Activated T-cell treated with anti-CD3 and anti-CD28 coated beads for 4 hours (primary cell): ENCODE results near the gene DNAJC5.

Source experiments
- DNase-seq: peaks from one replicate; pipeline ENCODE4 v3.0.0-alpha.2; 2020

Gene DNAJC5

DNA sequence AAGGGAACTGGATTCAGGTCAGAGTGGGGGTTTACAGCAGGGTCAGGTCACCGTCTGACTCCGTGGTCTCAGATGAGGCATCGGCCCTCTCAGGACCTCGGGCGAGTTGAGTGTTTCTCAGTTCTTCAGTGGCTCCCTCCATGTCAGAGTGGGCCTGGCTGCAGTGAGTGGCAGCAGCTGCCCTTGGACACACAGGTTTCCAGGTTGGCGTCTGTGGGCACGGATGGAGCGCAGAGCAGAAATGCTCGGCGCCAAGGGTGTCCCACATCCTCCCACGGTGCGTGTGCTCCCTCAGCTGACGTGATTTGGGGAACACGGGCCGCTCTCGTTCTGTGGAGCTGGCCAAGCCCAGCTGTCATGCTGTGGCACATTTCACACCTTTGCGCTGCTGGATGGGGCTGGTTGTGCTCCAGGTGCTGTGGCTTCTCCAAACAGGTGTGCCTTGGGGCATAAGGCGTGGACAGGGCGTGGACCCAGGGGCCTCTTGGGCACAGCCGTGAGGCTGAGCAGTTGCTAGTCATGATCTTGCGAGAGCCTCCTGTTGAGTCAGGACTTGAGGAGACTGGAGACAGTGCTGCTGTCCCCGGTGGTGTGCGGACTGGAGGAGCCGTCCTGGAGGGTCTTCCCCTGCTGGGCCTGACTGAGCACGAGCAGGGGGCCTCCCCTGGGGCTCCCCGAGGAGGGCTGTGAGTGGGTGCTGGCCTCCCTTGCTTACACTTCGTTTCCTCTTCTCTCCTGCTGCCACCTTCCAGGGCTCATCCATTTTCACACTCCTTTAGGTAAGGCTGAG lies 9.5 kb upstream of the DNAJC5 start:
- no peak for DNase-seq

DNA sequence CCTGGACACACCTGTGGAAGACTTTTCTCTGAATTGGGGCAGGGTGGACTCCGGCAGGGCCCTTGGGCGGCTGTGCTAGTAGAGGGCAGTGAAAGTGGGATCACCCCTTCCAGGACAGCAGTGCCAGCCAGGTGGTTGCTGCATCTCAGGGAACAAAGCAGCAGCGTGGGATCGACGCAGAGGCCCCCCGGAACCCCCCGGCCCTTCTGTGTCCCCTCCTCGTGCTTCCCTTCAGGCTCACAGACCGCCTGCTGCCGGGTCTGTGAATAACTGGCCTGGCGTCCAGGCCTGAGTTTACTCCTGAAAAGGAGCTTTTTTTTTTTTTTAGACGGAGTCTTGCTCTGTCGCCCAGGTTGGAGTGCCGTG lies 8.9 kb upstream of the DNAJC5 start:
- no peak for DNase-seq

DNA sequence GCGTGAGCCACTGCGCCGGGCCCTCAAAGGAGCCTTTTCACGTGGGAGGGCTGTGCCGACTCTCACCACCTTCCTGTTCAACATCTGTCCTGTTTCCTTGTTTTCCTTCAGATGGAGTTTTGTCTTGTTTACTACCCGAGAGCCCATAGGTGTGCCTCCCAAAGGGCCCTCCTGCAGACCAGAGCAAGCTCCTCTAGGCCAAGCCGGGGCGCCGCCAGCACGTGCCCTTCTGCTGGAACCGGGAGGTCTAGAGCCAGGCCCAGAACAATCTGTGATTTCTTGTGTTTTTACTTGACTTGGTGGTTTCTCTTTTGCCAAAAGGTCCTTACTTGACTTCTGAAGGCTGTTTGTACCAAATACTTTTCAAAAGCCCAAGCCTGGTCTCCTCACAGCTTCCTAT lies 8.0 kb upstream of the DNAJC5 start:
- DNase-seq = no peak

DNA sequence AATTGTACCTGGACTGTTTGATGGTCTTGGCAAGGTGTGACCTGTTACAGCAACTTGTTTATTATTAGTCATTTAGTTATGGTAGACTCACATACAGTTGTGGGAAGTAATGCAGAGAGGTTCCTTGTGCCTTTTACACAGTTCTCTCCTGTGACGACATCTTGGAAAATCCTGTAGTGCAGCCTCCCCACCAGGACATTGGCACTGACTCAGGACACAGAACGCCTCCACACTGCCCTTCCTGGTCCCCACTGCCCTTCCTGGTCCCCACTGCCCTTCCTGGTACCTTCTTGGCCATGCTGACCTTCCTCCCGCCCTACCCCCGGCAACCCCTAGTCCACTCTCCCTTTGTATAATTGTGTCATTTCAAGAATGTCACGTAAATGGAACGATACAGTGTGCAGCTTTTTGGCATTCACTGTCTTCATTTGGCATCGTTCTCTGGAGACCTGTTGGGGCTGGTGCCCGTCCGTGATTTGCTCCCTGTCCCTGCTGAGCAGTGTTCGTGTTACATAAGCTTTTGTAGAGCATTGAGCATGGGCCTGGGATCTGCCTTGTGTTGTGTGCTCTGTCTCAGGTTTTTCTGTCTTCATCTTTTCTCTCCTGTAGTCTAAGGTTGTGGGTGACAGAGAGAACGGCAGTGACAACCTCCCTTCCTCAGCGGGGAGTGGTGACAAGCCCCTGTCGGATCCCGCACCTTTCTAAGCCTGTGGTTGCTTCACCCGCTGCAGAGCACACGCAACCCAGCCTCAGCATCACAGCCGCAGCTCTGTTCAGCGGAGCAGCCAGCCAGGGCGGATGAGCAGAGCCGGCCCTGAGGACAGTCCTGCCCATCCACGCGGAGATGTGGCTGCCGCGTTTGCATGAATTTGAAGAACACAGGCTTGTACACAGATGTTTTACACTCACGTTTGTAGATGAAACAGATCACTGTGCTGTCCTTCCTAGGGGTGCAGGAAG lies 5.4 kb upstream of the DNAJC5 start:
- DNase-seq = no peak

DNA sequence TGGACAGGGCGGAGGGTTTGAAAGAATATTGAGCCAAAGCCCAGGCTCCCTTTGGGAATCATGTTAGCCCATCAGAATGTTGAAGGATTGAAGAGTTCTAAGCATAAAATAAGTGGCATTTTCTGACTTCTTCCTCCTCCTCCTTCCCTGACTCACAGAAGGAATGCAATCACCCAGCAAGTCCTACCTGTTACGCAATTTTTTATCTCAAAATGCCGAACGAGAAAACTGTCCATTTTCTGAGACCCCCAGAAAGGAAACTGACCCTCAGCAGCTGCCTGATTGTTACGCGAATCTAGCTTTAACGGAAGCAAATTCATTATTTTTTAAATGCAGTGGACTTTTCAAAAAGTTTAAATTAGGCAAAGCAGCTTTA lies 4.7 kb upstream of the DNAJC5 start:
- DNase-seq = no peak

DNA sequence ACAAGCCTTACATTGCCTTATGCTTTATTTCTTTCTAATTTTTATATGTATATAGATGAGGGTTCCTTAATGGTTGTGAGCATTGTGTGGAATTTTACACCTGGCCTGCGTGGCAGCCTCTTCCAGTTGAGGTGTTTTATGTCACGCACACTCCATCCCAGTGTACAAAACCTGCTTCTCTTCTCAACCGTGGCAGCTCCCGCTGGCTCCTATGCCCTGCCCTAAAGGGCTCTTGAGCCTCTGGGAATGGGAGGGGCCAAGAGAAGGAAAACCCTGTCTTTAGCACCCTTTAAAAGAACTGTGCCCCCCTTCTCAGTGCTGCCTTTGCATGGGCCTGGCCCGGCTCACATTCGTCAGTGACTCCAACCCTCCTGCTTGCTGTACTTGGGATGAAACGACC lies 4.3 kb upstream of the DNAJC5 start:
- no peak for DNase-seq

DNA sequence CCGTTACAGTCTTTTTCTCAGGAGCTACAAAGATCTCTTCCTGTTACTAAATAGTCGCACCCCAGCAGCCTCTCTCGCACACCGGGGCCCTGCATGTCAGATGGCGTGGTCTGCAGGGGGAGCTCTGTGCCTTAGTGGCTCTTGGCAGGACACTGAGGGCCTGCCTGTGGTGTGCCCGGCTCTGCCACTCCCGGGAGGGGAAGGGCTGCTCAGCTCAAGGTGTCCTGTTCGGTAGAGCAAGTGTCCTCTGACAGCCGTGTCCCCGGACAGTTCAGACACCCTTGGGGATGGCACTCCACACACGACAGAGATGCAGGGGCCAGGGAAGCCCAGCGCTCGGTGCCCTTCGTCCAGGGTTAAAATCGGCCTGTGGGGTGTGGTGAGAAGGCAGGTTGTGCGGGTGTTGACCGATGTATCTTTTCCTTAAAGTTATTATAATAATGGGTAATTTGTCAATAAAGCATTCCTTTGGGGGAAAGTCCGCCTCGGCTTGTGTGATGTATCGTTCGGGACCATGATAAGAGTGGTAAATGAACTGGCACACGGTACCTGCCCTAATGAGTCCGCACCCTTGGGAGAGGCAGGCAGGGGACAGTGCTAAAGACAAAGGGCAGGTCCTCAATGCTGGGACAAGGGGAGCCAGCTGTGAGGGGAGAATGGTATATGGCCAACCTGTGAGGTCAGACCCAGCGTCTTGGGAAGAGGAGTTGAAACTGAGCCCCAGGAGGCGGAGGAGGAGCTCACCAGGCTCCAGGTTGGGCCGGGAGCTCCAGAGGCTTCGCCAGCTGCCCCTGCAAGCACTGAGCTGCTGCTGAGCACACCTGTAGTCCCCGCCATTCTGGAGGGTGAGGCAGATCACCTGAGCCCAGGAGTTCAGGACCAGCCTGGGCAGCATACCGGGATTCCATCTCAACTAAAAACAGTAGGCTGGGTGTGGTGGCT lies 3.6 kb upstream of the DNAJC5 start:
- DNase-seq = no peak

DNA sequence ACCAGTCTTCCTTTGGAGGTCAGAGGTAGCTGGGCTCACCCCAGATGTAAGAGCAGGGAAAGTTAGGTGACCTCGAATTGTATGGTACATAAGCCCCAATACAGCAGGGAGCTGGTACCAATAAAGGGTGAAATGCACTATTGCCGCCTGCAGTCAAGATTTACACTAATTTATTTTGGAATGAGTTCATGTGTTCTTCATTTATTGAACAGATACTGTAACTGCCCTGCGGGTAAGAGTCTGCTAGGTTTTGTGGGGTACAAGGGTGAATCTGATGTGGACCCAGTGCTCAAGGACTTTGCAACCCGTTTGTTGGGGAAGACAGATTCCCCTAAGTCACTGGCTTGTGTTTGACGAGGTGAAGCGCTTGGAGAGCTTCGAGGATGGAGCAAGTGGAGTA lies 2.5 kb upstream of the DNAJC5 start:
- DNase-seq = no peak

DNA sequence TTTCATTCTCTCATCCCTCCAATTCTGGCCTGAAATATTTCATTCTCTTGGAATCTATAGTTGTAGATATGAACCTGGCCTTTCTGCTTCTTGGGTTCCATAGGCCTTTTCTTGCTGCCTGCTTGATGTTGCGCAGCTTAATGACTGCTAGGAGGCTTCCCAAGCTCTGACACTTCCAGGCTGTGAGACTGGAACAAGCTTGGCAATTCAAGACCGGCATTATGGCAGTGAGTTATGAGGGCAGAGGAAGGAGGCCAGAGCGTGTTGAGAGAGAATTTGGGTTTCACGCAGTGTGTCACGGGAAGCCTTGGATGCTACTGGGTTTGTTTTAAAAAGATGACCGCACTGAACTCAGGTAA lies 948 bp upstream of the DNAJC5 start:
- no peak for DNase-seq

DNA sequence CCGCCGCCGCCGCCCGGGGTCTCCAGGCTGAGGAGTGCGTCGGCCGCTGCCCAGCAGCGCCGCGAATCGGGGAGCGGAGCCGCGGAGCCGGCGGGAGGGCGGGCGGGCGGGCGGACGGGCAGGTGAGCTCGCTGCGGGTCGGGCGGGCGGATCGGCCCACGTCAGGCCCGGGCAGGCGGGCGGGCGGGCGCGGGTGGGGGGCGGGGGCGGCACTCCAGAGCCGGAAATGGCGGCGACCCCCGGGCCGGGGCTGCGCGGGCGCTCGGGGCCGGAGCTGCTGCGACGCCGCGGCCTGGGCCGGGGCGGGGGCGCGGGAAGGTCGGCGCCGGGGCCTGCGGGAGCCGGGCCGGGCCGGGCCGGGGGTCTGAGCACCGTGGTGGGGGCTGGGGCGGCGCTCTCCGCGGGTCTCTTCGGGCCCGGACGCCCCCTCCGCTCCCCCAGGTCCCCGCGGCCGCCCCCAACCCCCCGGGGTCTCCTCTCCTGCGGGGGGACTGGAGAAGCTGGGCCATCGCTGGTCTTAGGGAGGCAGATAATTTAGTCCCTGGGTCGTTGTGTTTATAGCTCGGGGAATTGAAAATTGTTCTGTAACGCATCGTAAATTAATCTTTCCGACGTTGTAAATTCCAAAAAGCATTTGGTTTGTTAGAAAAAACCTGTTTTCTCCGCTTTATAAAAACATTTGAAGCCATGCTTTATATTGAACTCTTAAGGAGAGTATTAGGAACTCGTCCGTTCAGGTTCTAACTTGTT lies 451 bp downstream of the DNAJC5 start:
- no peak for DNase-seq

DNA sequence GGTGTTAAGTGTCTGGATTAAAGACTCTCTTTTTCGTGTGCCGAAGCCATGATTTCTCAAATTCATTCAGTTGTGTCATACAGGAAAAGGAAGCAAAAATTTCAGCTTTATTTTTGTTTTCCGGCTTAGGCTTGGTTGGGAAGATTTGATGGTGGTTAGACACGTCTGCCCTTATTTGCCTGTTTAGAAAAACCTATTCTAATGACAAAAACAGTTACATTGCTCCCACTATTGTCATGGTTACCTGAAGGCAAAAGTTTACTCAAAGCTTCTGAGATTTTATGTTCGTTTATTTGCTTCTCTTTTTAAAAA lies 982 bp downstream of the DNAJC5 start:
- DNase-seq = no peak

DNA sequence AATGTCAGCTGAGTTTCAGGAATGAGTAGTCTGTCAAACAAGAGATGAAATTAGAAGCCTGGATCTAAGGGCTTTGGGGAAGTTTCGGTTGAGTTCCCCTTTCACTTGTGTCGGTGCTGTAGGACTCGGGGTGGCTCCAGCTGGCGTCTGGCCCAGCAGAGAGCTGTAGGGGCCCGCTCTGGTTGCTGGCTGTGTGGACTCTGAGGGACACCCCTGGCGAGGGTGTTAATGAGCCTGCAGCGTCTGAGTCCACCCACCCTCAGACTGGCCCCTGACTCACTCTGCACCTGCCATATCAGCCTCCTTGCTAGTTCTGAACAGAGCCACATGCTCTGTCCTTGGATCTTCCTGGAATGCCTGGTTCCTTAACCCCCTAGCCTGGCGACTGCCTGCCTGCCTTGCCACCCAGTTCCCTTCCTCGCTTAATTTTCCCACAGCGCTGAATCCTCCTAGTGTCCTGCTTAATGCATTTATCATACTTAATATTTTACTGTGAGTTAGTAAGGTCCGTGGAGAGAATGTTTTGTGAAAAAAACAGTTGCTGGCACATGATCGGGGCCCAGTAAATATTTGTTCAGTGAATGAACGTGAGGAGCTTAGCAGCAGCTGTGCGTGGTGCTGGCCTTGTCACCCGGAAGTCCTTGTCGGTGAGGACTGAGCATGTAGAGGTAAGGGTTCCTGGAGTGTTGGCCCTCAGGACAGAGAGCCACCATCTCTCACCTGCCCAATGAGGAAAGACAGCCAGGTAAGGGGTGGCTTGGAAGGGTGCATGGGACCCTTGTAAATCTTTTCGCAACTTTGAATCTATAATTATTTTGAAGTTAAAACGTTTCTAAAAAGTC lies 1.6 kb downstream of the DNAJC5 start:
- DNase-seq = no peak

DNA sequence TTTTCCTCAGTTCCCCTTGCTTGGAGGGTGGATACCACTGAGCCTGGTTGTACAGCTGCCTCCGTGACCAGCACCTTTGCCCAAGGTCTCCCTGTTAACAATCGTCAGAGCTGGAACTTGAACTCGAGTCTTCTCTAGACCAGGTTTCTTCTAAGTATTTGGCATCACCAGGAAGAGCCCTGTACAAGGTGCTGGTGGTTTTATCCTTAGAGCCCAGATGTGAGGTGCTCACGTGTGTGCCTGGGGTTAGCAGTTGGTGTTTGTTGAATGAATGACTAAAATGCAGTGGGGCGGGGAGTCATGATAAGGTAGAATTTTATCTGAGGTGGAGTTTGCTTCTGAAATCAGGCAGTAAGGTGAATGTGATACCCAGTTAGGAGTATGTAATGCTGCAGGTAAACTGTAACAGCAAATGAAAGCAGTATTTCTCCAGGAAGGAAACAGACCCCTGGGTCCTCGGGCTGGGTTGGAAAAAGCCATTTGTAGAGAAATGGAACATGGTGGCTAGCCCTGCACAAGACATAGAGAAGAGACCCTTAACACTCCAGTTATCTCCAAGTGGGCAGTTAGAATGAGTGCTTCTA lies 3.1 kb downstream of the DNAJC5 start:
- no peak for DNase-seq

DNA sequence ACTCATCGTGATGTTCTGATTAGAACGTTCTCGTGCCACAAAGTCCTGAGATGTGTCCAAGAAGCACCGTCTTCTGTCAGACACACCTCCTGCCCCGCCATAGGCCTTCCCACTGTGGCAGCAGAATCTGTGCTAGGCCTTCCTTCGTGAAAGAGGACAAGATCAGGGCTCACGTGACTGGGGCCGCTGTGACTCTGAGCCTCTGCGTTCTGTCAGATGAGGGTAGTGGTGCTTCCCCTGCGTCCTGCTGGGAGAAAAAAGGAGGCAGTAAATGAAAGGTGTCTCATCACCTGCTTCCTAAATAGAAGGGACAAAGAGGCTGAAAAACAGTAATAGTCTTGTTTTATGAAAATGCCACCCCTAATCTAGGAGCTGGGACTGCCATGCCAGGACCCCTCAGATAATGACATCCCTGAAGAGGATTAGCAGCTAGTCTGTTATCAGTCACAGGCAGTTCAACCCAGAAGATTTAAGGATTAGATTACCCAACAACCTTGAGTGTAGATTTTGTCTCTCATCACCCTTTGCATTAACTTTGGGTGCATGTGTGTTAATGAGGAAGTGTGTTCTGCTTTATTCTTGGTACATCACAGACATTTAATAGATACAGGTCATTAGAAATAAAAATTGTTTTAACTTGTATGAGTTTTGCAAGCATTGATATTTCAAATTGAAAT lies 4.1 kb downstream of the DNAJC5 start:
- no peak for DNase-seq

DNA sequence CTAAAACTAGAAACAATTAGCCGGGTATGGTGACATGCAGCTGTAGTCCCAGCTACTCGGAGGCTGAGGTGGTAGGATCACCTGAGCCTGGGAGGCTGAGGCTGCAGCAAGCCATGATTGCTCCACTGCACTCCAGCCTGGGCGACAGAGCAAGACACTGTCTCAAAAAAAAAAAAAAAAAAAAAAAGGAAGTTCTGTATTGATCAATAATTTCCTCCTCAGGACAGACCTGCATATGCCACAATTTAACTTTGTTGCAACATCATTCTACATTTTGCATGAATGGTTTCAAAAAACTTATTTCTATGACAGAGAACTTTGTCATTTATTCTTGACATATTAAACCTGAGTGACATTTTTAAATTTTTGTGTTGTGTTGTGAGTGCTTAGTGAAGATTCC lies 5.5 kb downstream of the DNAJC5 start:
- DNase-seq = no peak

DNA sequence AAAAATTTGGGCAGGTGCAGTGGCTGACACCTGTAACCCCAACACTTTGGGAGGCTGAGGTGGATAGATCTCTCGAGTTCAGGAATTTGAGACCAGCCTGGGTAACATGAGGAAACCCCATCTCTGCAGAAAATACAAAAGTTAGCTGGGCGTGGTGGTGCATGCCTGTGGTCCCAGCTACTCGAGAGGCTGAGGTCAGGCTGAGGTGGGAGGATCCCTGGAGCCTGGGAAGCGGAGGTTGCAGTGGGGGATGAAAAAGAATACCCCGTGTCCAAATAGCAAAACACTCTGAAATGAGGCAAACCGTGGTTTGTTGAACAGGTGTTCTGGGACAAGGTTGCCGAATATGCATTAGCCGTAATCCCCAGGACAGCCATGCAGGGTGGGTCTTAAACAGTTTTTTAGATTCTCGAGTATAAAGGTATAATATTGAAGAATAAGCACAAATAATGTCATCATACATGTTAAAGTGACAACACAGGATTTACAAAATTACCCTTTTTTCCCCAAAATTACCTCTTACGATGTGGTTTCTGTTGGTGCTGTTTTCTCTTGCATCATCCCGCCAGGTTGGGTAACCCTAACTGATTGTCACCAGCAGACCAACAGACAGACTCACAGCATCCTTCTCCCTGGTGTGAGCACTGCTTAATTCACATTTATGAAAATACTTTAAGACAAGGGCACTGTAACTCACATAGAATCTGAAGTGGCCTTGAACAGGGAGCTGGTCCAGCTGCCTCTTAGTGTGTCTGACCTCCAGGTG lies 9.1 kb downstream of the DNAJC5 start:
- no peak for DNase-seq

DNA sequence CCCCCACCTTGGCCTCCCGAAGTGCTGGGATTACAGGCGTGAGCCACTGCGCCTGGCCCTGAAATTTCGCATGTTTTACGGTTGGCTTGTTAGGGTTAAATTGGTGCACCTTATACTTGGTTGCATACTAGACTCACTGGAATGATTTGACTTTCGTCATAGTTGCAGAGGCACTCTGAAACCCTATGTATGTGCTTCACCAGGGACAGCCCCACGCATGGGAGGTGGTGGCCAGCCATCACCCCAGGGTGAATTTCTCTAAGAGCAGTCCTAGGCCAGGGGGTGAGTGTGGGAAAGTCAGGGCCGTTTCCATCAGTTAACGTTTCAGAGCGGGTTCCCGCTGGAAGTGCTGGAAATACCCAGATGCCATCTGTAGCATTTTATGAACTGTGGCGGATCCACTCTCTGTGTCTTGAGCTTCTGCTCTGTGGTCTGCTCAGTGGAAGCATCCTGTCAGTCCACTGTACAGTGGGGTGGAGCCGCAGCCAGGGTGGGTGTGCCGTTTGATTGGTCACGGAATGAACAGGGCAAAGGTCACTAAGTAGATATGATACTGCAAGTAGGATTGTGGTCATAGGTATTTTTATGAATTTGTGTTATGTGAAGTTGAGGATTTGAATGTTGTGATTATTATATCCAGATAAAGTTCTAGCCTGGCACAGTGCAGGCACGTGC lies 13.2 kb downstream of the DNAJC5 start:
- DNase-seq = no peak

DNA sequence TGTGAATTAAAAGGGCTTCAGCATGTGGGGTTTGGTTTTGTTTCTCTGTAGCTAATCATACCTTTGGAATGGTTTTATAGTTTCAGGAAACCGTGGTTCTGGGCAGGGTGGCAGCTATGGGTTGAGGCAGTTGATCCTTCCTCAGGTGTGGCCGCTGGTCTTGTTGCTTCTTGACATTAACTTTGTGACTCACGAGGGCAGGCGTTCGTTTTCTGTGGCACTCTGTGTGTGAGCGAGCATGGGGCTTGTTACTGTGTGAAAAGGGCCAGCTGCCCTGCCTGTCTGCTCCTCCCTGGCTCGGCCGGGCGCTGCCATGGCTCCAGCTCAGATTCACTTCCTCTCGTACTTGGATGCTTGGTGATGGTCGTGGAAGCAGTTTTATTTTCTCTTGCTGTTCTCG lies 16.2 kb downstream of the DNAJC5 start:
- DNase-seq = no peak

DNA sequence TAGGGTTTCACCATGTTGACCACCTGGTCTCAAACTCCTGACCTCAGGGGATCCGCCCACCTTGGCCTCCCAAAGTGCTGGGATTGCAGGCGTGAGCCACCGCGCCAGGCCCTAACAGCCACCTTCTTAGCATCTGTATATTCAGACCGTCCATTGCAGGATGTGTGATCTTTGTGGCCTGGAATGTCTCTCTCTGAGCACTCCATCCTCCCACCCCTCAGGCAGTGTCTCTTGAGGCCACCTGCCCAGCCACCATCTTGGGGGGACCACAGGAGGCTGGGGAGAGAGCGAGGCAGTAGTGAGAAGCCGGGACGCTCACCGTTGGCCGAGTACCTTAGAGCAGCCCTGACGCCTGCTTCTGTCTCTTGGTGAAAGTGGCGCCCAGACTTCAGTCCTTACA lies 18.8 kb downstream of the DNAJC5 start:
- DNase-seq = no peak
